ENCODE data around the gene NCOA5. TPM values are rescaled to one million over a fixed set of nuclear protein-coding genes. Genes with fewer than 3 reads are reported as not detected.
A peak's percentile ranks its signal among the peaks of the same experiment; 100 is the strongest.

NCOA5 gene
- total and polyA plus RNA-seq, 2 experiments from 2014 or later, result 24.0 to 26.2 TPM

DNA sequence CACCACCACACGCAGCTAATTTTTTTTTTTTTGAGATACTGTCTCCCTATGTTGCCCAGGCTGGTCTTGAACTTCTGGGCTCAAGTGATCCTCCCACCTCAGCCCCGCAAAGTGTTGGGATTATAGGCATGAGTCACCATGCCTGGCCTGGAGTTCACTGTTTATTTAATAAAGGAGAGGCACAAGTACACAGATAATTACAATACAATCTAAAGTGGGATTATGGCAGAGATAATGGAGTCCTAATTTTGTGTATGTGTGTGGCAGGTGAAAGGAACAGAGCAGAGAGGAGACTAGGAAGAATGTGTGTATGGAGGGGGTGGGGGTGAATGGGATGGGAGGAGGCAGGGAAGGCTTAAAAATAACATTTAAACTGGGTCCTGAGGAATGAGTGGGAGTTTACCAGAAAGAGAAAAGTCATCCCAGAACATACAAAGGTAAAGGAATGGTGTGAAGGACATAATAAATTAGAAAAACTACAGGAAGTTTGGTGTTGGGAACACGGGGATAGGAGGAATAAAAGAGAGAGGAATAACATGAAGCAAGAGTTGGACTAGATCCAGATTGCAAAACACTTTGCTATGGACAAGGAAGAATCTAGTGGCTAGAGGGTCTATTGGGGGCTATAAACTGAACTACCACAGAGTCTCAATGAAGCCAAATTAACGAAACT is 4.4 kb downstream of the NCOA5 start:
- Histone ChIP-seq H3K79me2 (peaks cover 91% of the 10 kb centered on the region), H3K4me3 (no peak overlapping the region), H4K20me1 (ENCODE audit: insufficient read depth, poor library complexity, severe bottlenecking) (peaks cover 91% of the 10 kb centered on the region), H3K4me1 (ENCODE audit: insufficient read depth) (peaks cover 43% of the 10 kb centered on the region), H3K9me2 (replicated peaks; ENCODE audit: insufficient read depth) (no peaks in the 10 kb centered on the region), H3K36me3 (replicated peaks; ENCODE audit: insufficient read depth, low read depth) (no peaks in the 10 kb centered on the region), H3K27me3 (no peaks in the 10 kb centered on the region), H2AFZ (no peak overlapping the region), H3K9me3 (ENCODE audit: low read depth) (no peaks in the 10 kb centered on the region), H3K4me2 (peak overlapping the region; percentile 48), H3K27ac (peak overlapping the region; percentile 19)
- WGBS (ENCODE audit: low lambda C conversion rate, missing lambda C conversion rate), result 32% methylated on average over 4 of the region's 4 CpGs
- DNase-seq (ENCODE audit: low spot score), result peak; percentile 34
- TF ChIP-seq CTCF (IDR thresholded peaks at IDR 0.05; ENCODE audit: poor library complexity), result no peak
- no peak for TF ChIP-seq EZH2phosphoT487 (IDR thresholded peaks at IDR 0.05; ENCODE audit: low read depth, severe bottlenecking, unreplicated experiment)
- TF ChIP-seq EZH2 (IDR thresholded peaks at IDR 0.05; ENCODE audit: borderline replicate concordance), result no peak

DNA sequence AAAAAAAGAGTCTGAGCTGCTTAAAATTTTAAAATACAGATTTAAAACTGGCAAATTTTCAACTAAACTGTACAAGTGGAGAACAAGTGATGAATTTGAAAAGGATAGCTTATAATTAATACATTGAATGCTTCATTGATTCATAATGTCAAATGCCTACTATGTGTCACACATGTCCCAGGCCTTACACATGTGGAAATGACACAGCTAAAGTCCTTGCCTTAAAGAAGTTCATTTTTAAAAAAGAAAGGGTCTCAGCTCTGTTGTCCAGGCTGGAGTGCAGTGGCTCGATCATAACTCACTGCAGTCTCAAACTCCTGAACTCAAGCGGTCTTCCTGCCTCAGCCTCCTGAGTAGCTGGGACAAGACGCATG is 5.0 kb downstream of the NCOA5 start:
- H3K9me2 ChIP-seq (replicated peaks; ENCODE audit: insufficient read depth), result no peaks in the 10 kb centered on the region
- no peaks in the 10 kb centered on the region for H3K36me3 ChIP-seq (replicated peaks; ENCODE audit: insufficient read depth, low read depth)
- H3K79me2 ChIP-seq, result peaks cover 96% of the 10 kb centered on the region
- 73% methylated on average over 3 of the region's 3 CpGs for WGBS (ENCODE audit: low lambda C conversion rate, missing lambda C conversion rate)
- no peak for TF ChIP-seq EZH2phosphoT487 (IDR thresholded peaks at IDR 0.05; ENCODE audit: low read depth, severe bottlenecking, unreplicated experiment)
- TF ChIP-seq CTCF (IDR thresholded peaks at IDR 0.05; ENCODE audit: poor library complexity), result no peak
- no peak for TF ChIP-seq EZH2 (IDR thresholded peaks at IDR 0.05; ENCODE audit: borderline replicate concordance)
- no peak overlapping the region for H2AFZ ChIP-seq
- DNase-seq (ENCODE audit: low spot score), result no peak
- H3K9me3 ChIP-seq (ENCODE audit: low read depth), result no peaks in the 10 kb centered on the region
- peaks cover 96% of the 10 kb centered on the region for H4K20me1 ChIP-seq (ENCODE audit: insufficient read depth, poor library complexity, severe bottlenecking)
- peaks cover 43% of the 10 kb centered on the region for H3K4me1 ChIP-seq (ENCODE audit: insufficient read depth)
- H3K27me3 ChIP-seq, result no peaks in the 10 kb centered on the region
- H3K4me2 ChIP-seq, result peak overlapping the region; percentile 48
- peak overlapping the region; percentile 19 for H3K27ac ChIP-seq
- H3K4me3 ChIP-seq, result no peak overlapping the region

DNA sequence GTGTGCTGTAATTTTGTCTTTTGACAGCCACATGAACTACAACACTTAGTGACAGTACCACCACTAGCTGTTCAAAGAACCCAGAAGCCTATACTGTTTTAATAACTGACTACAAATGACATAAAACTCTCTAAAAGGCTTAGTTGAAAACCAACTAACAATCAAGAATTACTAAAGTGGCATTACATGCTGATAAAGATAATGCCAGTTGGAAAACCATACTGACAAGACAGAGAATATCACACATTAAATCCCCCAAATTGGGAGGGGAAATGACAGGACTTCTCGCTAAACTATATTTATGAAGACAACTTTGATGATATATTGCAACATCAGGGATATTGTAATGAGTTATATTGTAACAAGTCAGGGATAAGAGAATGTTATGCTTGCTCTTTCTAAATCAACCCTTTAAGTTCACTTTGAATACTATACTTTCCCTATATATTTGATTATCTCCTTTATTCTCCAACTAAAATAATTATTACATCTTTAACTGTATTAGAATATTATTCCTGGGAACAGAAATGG is 6.2 kb downstream of the NCOA5 start:
- H3K27ac ChIP-seq, result no peak overlapping the region
- no peaks in the 10 kb centered on the region for H3K36me3 ChIP-seq (replicated peaks; ENCODE audit: insufficient read depth, low read depth)
- peaks cover 100% of the 10 kb centered on the region for H3K79me2 ChIP-seq
- H3K4me3 ChIP-seq, result no peak overlapping the region
- TF ChIP-seq EZH2phosphoT487 (IDR thresholded peaks at IDR 0.05; ENCODE audit: low read depth, severe bottlenecking, unreplicated experiment), result no peak
- no peak for TF ChIP-seq CTCF (IDR thresholded peaks at IDR 0.05; ENCODE audit: poor library complexity)
- TF ChIP-seq EZH2 (IDR thresholded peaks at IDR 0.05; ENCODE audit: borderline replicate concordance), result no peak
- peaks cover 43% of the 10 kb centered on the region for H3K4me1 ChIP-seq (ENCODE audit: insufficient read depth)
- H2AFZ ChIP-seq, result no peak overlapping the region
- no peaks in the 10 kb centered on the region for H3K9me3 ChIP-seq (ENCODE audit: low read depth)
- H3K27me3 ChIP-seq, result no peaks in the 10 kb centered on the region
- WGBS (ENCODE audit: low lambda C conversion rate, missing lambda C conversion rate), result 92% methylated on average over 1 of the region's 1 CpG
- no peaks in the 10 kb centered on the region for H3K9me2 ChIP-seq (replicated peaks; ENCODE audit: insufficient read depth)
- peaks cover 100% of the 10 kb centered on the region for H4K20me1 ChIP-seq (ENCODE audit: insufficient read depth, poor library complexity, severe bottlenecking)
- DNase-seq (ENCODE audit: low spot score), result no peak
- H3K4me2 ChIP-seq, result peak overlapping the region; percentile 5
